GM13977 (cell line): ENCODE measurements around the gene AHCY.
A peak's percentile ranks its signal among the peaks of the same experiment; 100 is the strongest.
"Not testable (repeated sequence)": the region's sequence is repeated elsewhere in the genome, so short reads cannot be mapped to it uniquely, and the experiment has no call there.

Experiments used
- DNase-seq: peaks from one replicate; pipeline ENCODE4 v3.0.0; 2012; ENCODE audit warnings: low spot score
- in situ Hi-C: fragments of 300-500 bp; cut with MboI; formaldehyde crosslinking; loops from one replicate; pipeline ENCODE4 v1.12.0; 2022; ENCODE audit warnings: low sequenced_read_pairs, low pct_unique_long_range_greater_than_20kb, mixed read lengths, inconsistent platforms; ENCODE audit not compliant: unreplicated experiment
- TF ChIP-seq, protein P1 (sequence below): IDR thresholded peaks from 2 replicates; pipeline ENCODE4 v1.5.1; 2012; ENCODE audit warnings: mild to moderate bottlenecking, control low read depth; ENCODE audit not compliant: insufficient read depth; ENCODE audit errors: extremely low read depth, missing control alignments

The AHCY gene

DNA sequence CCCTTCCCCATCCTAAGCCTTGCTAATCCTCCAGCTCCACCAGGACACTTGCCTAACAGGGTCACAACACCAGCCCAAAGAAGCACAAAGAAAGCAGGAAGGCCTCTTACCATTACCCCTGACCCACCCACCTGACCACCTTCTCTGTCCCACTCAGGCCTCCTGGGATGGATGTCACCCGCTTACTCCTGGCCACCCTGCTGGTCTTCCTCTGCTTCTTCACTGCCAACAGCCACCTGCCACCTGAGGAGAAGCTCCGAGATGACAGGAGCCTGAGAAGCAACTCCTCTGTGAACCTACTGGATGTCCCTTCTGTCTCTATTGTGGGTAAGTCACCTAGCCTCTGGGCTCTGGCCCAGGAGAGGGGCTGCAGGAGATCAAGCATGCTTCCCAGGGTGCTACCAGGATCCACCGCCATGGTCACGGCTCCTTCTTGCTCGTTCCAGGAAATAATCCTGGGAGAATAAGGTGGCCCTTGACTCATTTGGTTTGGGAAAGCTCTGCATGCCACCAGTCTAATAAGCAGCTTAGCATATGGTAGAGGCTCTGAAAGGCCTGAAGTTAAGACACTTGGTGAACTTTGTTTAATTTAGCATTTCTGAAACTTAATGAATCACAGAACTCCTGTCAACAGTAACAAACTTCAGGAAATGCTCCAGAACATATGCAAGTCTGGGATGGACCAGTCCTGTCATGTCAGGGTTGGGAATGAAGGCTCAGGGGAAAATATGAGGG lies 42.8 kb downstream of the AHCY start:
- TF ChIP-seq, protein P1, sequence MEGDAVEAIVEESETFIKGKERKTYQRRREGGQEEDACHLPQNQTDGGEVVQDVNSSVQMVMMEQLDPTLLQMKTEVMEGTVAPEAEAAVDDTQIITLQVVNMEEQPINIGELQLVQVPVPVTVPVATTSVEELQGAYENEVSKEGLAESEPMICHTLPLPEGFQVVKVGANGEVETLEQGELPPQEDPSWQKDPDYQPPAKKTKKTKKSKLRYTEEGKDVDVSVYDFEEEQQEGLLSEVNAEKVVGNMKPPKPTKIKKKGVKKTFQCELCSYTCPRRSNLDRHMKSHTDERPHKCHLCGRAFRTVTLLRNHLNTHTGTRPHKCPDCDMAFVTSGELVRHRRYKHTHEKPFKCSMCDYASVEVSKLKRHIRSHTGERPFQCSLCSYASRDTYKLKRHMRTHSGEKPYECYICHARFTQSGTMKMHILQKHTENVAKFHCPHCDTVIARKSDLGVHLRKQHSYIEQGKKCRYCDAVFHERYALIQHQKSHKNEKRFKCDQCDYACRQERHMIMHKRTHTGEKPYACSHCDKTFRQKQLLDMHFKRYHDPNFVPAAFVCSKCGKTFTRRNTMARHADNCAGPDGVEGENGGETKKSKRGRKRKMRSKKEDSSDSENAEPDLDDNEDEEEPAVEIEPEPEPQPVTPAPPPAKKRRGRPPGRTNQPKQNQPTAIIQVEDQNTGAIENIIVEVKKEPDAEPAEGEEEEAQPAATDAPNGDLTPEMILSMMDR, result no peak
- in situ Hi-C loops, result no loop called here
- no peak for DNase-seq

DNA sequence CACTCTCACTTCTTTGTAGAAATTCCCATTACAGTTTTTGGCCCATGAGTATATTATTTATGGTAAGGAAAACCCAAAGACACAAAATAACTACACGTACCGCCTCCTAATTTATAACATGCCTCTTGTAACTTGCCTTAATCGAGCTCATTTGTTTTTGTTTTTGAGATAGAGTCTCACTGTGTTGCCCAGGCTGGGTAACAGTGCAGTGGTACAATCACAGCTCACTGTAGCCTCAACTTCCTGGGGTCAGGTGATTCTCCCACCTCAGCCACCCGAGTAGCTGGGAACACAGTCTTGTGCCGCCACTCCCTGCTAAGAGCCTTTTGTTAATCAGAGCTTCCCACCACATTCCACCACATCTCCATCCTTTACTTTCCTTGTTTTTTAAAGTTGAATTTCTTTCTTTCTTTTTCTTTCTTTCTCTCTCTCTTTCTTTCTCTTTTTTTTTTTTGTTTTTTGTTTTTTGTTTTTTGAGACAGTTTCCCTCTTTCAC lies 46.5 kb downstream of the AHCY start:
- in situ Hi-C loops, result no loop called here
- no peak for DNase-seq
- TF ChIP-seq, protein P1, result no peak

- TF ChIP-seq, protein P1, result no peak
- no peak for DNase-seq
- in situ Hi-C loops, result no loop called here
These were observed 48.2 kb downstream of the AHCY start for GRCh38 chr20:34254979-34255378.

DNA sequence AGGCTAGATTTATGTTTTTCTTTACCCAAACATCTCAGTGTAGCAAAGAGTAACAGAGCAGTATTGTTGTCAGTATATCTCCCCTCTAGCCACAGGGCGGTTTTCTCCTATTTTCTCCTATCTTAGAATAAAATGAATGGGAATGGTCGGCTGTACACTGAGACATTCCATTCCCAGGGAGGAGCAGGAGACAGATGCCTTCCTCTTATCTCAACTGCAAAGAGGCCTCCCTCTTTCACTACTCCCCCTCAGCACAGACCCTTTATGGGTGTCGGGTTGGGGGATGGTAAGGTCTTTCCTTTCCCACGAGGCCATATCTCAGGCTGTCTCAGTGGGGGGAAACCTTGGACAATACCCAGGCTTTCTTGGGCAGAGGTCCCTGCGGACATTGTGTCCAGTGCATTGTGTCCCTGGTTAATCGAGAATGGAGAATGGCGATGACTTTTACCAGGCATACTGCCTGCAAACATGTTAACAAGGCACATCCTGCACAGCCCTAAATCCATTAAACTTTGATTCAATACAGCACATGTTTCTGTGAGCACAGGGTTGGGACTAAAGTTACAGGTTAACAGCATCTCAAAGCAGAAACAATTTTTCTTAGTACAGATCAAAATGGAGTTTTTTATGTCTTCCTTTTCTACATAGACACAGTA lies 50.6 kb downstream of the AHCY start:
- in situ Hi-C loops, DNase-seq: not testable (repeated sequence)

GRCh38 chr20:34251619-34252018 lies 51.5 kb downstream of the AHCY start:
- in situ Hi-C loops, result no loop called here
- no peak for DNase-seq
- TF ChIP-seq, protein P1, result no peak

- in situ Hi-C loops, result no loop called here
- DNase-seq, result no peak
- TF ChIP-seq, protein P1, result no peak
These were observed 53.1 kb downstream of the AHCY start for GRCh38 chr20:34250005-34250404.

- DNase-seq, result peak; percentile 44
These were observed 53.9 kb downstream of the AHCY start for GRCh38 chr20:34249291-34249690.

More at GRCh38 chr20:34249291-34249690, 53.9 kb downstream of the AHCY start:
- TF ChIP-seq, protein P1, result no peak
- in situ Hi-C loops, result no loop called here
